Liver (tissue), 9 donors: ENCODE measurements around the gene STRN. TPM values are rescaled to one million over a fixed set of nuclear protein-coding genes. Genes with fewer than 3 reads are reported as not detected.
"Not testable (repeated sequence)": the region's sequence is repeated elsewhere in the genome, so short reads cannot be mapped to it uniquely, and the experiment has no call there.

Source experiments
- DNase-seq: peaks from one replicate; pipeline ENCODE4 v3.0.0-alpha.2; 2017; ENCODE audit warnings: low spot score
- H3K27ac ChIP-seq, 2 donors: one replicate each; pipeline ENCODE4 v1.7.0; 2013; ENCODE audit warnings: inconsistent platforms in 2 of 2, low read length in 2 of 2, control low read depth in 1 of 2, low read depth in 1 of 2, mild to moderate bottlenecking in 1 of 2
- H3K27me3 ChIP-seq, 4 donors: one replicate each; pipeline versions ENCODE4 v1.6.1 to v1.7.0; 2013; ENCODE audit warnings: low read length in 3 of 4, inconsistent platforms in 1 of 4, mild to moderate bottlenecking in 1 of 4, moderate library complexity in 1 of 4; ENCODE audit not compliant: control insufficient read depth in 4 of 4, insufficient read depth in 4 of 4
- H3K36me3 ChIP-seq, 4 donors: one replicate each; pipeline versions ENCODE4 v1.6.1 to v1.7.0; 2013; ENCODE audit warnings: low read length in 3 of 4, mild to moderate bottlenecking in 3 of 4, low read depth in 1 of 4, moderate library complexity in 1 of 4; ENCODE audit not compliant: control insufficient read depth in 4 of 4, insufficient read depth in 3 of 4
- H3K4me1 ChIP-seq, 4 donors: one replicate each; pipeline versions ENCODE4 v1.6.1 to v1.7.0; 2013; ENCODE audit warnings: low read length in 3 of 4, mild to moderate bottlenecking in 3 of 4, moderate library complexity in 1 of 4; ENCODE audit not compliant: control insufficient read depth in 4 of 4, insufficient read depth in 4 of 4
- H3K4me3 ChIP-seq, 3 donors: one replicate each; pipeline versions ENCODE4 v1.6.1 to v1.7.0; 2013; ENCODE audit warnings: low read length in 3 of 3, control low read depth in 1 of 3, low read depth in 1 of 3, mild to moderate bottlenecking in 1 of 3
- H3K9ac ChIP-seq, 2 donors: one replicate each; pipeline ENCODE4 v1.7.0; 2013; ENCODE audit warnings: low read length in 2 of 2, mild to moderate bottlenecking in 2 of 2, moderate library complexity in 2 of 2, control low read depth in 1 of 2, low read depth in 1 of 2
- H3K9me3 ChIP-seq, 4 donors: one replicate each; pipeline versions ENCODE4 v1.6.1 to v1.7.0; 2013; ENCODE audit warnings: low read length in 3 of 4; ENCODE audit not compliant: control insufficient read depth in 4 of 4
- EGR1 ChIP-seq, 2 donors: IDR thresholded peaks; 2 replicates each; pipeline ENCODE4 v1.6.1; 2016 to 2018; ENCODE audit warnings: antibody characterized with exemption in 2 of 2, low read depth in 2 of 2
- FOXA1 ChIP-seq: IDR thresholded peaks from 2 replicates; pipeline ENCODE4 v1.6.1; 2016; ENCODE audit warnings: antibody characterized with exemption
- FOXA2 ChIP-seq: IDR thresholded peaks from 2 replicates; pipeline ENCODE4 v1.6.1; 2016; ENCODE audit warnings: antibody characterized with exemption
- HNF4A ChIP-seq, 2 donors: conservative IDR thresholded peaks; 2 replicates each; pipeline ENCODE4 v1.6.1; 2016; ENCODE audit warnings: antibody characterized with exemption in 2 of 2, mild to moderate bottlenecking in 2 of 2
- HNF4G ChIP-seq: IDR thresholded peaks from 2 replicates; pipeline ENCODE4 v1.6.1; 2016; ENCODE audit warnings: antibody characterized with exemption
- JUND ChIP-seq, 2 donors: IDR thresholded peaks; 2 replicates each; pipeline ENCODE4 v1.6.1; 2016; ENCODE audit warnings: antibody characterized with exemption in 2 of 2
- NR2F2 ChIP-seq: IDR thresholded peaks from 2 replicates; pipeline ENCODE4 v1.6.1; 2016; ENCODE audit warnings: antibody characterized with exemption
- RAD21 ChIP-seq, 2 donors: IDR thresholded peaks; 2 replicates each; pipeline ENCODE4 v1.6.1; 2016; ENCODE audit warnings: antibody characterized with exemption in 2 of 2, mild to moderate bottlenecking in 2 of 2
- SP1 ChIP-seq: IDR thresholded peaks from 2 replicates; pipeline ENCODE4 v1.6.1; 2018; ENCODE audit warnings: antibody characterized with exemption, mild to moderate bottlenecking
- YY1 ChIP-seq: IDR thresholded peaks from 2 replicates; pipeline ENCODE4 v1.6.1; 2016; ENCODE audit warnings: antibody characterized with exemption, mild to moderate bottlenecking
- WGBS: extraction: QIAGEN DNeasy Blood & Tissue Kit; methylation state at CpG from one replicate; pipeline ENCODE4 v1.1.7; 2013; 5-methylcytosine and 5-hydroxymethylcytosine counted together
- polyA plus RNA-seq, 2 donors: library from polyadenylated mRNA; stranded (reverse) in 1 of 2; unstranded in 1 of 2; fragments of 200-250 nt in 1 of 2; fragments of >200 nt in 1 of 2; fragmentation: Nextera tagmentation in 1 of 2; extraction: Ambion mirVana in 1 of 2; gene quantifications; one replicate each; pipeline versions ENCODE4 v1.2.1 to v1.2.3, GENCODE V29; 2013 to 2015
- total RNA-seq, 2 donors: library from RNA; depleted of rRNA; stranded (reverse); fragments of >200 nt; gene quantifications; one replicate each; pipeline ENCODE4 v1.2.3, GENCODE V29; 2014
- TF ChIP-seq, protein P1 (sequence below): fragments of 150-350 bp; IDR thresholded peaks from 2 replicates; pipeline ENCODE4 v1.5.1; 2017; ENCODE audit warnings: improper control_type of control experiment, low read depth, low read length; ENCODE audit not compliant: missing input control
- TF ChIP-seq, protein P2 (sequence below): IDR thresholded peaks from 2 replicates; pipeline ENCODE4 v1.6.1; 2016; ENCODE audit warnings: antibody characterized with exemption
- TF ChIP-seq, protein P3 (sequence below): IDR thresholded peaks from 2 replicates; pipeline ENCODE4 v1.6.1; 2016; ENCODE audit warnings: antibody characterized with exemption
- donor health status: healthy.
- donor health status: healthy.
- donor health status: healthy.
- donor health status: healthy.
- donor health status: healthy.

STRN gene
- total and polyA plus RNA-seq, 4 donors = 2.5 to 11.9 (median 5.6) TPM

DNA sequence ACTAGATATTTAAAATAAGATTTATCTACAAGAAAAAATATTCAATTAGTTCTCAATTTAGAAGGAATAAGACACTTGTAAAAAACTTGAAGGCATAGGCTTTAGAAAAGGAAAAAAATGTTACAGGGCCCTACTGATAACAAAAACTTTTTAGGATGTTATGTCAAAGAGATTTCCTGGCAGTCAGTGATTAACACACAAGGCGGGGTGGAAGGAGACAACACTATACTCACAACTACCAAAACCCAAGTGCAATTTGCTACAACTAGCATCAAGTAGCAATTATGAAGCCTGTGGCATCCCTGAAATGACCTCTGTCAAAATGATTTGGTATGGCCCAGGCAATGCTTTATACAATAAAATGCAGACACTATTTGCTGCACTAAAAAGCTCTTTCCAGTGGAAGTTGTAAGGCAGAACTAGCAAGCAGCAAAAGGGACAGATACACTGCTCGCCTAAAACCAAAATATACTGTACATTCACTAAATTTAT lies 15.3 kb downstream of the STRN start:
- 83% methylated on average over 2 of the region's 2 CpGs for WGBS
- H3K27ac ChIP-seq = no peak overlapping the region

DNA sequence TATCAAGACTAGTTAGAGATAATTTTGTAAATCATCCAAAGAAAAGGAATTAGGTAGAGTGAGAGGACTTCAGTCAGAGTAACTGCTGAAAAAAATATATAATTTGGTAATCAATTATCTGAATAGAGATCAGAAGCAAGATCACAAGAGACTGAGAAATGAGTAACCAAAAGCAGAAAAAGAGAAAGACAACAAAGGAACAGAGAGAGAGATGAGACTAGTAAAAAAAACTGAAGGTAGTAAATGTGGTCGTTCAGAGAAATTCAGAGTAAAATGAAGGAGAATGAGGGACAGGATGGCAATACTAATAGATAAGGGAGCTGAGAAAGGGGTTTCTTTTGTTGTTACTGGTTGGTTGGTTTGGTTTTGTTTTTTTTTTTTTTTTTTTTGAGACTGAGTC lies 16.5 kb downstream of the STRN start:
- Histone ChIP-seq H3K36me3 (no peaks in the 10 kb centered on the region), H3K27me3 (no peaks in the 10 kb centered on the region), H3K4me1 (no peaks in the 10 kb centered on the region), H3K27ac (no peak overlapping the region), H3K9me3 (no peaks in the 10 kb centered on the region), H3K4me3 (no peak overlapping the region), H3K9ac (no peak overlapping the region)
- TF ChIP-seq, protein P1, sequence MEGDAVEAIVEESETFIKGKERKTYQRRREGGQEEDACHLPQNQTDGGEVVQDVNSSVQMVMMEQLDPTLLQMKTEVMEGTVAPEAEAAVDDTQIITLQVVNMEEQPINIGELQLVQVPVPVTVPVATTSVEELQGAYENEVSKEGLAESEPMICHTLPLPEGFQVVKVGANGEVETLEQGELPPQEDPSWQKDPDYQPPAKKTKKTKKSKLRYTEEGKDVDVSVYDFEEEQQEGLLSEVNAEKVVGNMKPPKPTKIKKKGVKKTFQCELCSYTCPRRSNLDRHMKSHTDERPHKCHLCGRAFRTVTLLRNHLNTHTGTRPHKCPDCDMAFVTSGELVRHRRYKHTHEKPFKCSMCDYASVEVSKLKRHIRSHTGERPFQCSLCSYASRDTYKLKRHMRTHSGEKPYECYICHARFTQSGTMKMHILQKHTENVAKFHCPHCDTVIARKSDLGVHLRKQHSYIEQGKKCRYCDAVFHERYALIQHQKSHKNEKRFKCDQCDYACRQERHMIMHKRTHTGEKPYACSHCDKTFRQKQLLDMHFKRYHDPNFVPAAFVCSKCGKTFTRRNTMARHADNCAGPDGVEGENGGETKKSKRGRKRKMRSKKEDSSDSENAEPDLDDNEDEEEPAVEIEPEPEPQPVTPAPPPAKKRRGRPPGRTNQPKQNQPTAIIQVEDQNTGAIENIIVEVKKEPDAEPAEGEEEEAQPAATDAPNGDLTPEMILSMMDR = no peak
- TF ChIP-seq JUND (IDR thresholded peaks at IDR 0.05) = no peak
- TF ChIP-seq HNF4G = no peak
- TF ChIP-seq RAD21 (IDR thresholded peaks at IDR 0.05) = no peak
- TF ChIP-seq, protein P2, sequence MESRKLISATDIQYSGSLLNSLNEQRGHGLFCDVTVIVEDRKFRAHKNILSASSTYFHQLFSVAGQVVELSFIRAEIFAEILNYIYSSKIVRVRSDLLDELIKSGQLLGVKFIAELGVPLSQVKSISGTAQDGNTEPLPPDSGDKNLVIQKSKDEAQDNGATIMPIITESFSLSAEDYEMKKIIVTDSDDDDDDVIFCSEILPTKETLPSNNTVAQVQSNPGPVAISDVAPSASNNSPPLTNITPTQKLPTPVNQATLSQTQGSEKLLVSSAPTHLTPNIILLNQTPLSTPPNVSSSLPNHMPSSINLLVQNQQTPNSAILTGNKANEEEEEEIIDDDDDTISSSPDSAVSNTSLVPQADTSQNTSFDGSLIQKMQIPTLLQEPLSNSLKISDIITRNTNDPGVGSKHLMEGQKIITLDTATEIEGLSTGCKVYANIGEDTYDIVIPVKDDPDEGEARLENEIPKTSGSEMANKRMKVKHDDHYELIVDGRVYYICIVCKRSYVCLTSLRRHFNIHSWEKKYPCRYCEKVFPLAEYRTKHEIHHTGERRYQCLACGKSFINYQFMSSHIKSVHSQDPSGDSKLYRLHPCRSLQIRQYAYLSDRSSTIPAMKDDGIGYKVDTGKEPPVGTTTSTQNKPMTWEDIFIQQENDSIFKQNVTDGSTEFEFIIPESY = no peak
- TF ChIP-seq, protein P3, sequence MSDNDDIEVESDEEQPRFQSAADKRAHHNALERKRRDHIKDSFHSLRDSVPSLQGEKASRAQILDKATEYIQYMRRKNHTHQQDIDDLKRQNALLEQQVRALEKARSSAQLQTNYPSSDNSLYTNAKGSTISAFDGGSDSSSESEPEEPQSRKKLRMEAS = no peak
- no peak for TF ChIP-seq FOXA1
- no peak for TF ChIP-seq NR2F2
- TF ChIP-seq HNF4A (conservative IDR thresholded peaks at IDR 0.05) = no peak
- WGBS = 86% methylated on average over 1 of the region's 1 CpG
- no peak for DNase-seq

More for the DNA sequence above, 15.3 kb downstream of the STRN start:
- no peak for DNase-seq
- H3K4me1 ChIP-seq = peaks cover 0 to 3% (median 0%) of the 10 kb centered on the region in 4 donors
- no peak overlapping the region for H3K4me3 ChIP-seq
- TF ChIP-seq FOXA1 (no peak), RAD21 (IDR thresholded peaks at IDR 0.05) (no peak), FOXA2 (no peak), EGR1 (IDR thresholded peaks at IDR 0.05; ENCODE audit: low read depth in 2 of 2) (no peak), NR2F2 (no peak), YY1 (no peak), HNF4A (conservative IDR thresholded peaks at IDR 0.05) (no peak), SP1 (no peak)
- TF ChIP-seq, protein P1 = no peak
- TF ChIP-seq, protein P3 = no peak
- H3K9me3 ChIP-seq = no peaks in the 10 kb centered on the region
- H3K36me3 ChIP-seq = no peaks in the 10 kb centered on the region
- no peak overlapping the region for H3K9ac ChIP-seq
- H3K27me3 ChIP-seq = no peaks in the 10 kb centered on the region

DNA sequence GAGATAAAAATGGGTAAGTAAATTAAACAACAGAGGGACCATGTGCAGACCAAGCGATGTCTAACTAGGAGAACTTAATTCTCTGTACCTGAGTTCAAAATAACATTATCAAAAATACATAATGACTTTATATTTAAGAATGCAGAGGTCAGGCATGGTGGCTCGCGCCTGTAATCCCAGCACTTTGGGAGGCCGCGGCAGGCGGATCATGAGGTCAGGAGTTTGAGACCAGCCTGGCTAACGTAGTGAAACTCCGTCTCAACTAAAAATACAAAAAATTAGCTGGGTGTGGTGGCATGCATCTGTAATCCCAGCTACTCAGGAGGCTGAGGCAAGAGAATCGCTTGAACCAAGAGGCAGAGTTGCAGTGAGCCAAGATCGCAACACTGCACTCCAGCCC lies 21.1 kb downstream of the STRN start:
- not testable (repeated sequence) for H3K27me3 ChIP-seq, H3K36me3 ChIP-seq, H3K9me3 ChIP-seq, DNase-seq, H3K27ac ChIP-seq, H3K4me1 ChIP-seq, H3K9ac ChIP-seq, H3K4me3 ChIP-seq
- 97% methylated on average over 10 of the region's 10 CpGs for WGBS
